ENCODE measurements around the gene SLC7A5. TPM values are rescaled to one million over a fixed set of nuclear protein-coding genes. Genes with fewer than 3 reads are reported as not detected.

The SLC7A5 gene
- total and polyA plus RNA-seq, 2 of the 13 experiments (the other 11 are each of a cell fraction or from before 2014, with no cell fraction given) = 79.6 to 155 TPM

DNA sequence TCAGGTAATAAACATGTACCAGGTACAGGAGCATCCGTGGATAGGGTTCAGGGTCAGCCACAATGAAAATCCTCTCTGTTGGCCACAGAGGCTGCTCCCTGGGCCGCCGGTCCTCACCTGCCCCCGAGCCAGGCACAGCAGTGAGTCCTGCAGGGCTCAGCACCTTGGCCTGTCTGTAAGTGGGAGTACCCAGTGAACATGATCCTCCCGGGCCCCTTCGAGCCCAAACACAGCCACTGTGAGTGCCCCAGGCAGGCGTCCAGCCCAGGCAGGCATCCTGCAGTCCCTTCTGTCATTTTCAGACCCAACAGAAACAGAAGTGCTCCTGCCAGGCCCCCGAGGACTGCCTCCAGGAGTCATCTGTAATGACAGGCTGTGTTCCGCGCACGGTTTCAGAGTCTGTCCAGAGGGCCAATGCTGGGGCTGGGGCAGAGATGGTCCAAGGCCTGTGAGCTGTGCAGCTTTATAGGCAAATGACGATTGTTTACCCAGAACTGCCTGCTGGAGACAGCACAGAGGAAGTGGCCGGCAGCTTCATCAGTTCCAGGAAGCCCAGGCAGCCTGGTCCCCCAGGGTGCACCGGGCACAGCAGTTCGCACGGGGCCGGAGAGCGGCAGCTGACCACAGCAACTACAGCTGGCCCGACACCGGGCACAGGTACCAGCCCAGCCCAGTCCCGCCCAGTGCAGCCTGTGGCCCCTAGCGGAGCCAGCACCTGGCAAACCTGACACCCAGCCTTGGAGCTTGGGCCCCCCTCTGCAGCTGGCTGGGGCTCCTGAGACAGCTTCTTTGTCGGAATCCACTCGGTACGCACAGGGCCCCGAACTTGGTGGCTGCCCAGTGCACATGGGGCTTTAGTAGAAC is 13.2 kb downstream of the SLC7A5 start (continued):
- TF ChIP-seq, protein P1, sequence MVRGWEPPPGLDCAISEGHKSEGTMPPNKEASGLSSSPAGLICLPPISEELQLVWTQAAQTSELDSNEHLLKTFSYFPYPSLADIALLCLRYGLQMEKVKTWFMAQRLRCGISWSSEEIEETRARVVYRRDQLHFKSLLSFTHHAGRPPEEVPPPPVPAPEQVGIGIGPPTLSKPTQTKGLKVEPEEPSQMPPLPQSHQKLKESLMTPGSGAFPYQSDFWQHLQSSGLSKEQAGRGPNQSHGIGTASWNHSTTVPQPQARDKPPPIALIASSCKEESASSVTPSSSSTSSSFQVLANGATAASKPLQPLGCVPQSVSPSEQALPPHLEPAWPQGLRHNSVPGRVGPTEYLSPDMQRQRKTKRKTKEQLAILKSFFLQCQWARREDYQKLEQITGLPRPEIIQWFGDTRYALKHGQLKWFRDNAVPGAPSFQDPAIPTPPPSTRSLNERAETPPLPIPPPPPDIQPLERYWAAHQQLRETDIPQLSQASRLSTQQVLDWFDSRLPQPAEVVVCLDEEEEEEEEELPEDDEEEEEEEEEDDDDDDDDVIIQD (CRISPR knock-in tag; IDR thresholded peaks at IDR 0.05; ENCODE audit: low read depth) = no peak
- TF ChIP-seq ZBTB38 (CRISPR knock-in tag; IDR thresholded peaks at IDR 0.05) = peak; percentile 99
- TF ChIP-seq, protein P2, sequence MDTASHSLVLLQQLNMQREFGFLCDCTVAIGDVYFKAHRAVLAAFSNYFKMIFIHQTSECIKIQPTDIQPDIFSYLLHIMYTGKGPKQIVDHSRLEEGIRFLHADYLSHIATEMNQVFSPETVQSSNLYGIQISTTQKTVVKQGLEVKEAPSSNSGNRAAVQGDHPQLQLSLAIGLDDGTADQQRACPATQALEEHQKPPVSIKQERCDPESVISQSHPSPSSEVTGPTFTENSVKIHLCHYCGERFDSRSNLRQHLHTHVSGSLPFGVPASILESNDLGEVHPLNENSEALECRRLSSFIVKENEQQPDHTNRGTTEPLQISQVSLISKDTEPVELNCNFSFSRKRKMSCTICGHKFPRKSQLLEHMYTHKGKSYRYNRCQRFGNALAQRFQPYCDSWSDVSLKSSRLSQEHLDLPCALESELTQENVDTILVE (CRISPR knock-in tag; IDR thresholded peaks at IDR 0.05) = no peak; the same call in 1 of the 2 replicates
- TF ChIP-seq SMAD3 (CRISPR knock-in tag; IDR thresholded peaks at IDR 0.05) = 0 out of 2 replicates have a peak, but pooled peaks have one; percentile 53
- no peak for TF ChIP-seq POLR2AphosphoS2 (IDR thresholded peaks at IDR 0.05; ENCODE audit: low read depth, low read length)
- TF ChIP-seq RFXAP (CRISPR knock-in tag; IDR thresholded peaks at IDR 0.05; ENCODE audit: borderline replicate concordance) = peak; percentile 28; the same call in 1 of the 2 replicates
- TF ChIP-seq ZNF142 (CRISPR knock-in tag; IDR thresholded peaks at IDR 0.05) = peak; percentile 66; the same call in 1 of the 2 replicates
- TF ChIP-seq, protein P3, sequence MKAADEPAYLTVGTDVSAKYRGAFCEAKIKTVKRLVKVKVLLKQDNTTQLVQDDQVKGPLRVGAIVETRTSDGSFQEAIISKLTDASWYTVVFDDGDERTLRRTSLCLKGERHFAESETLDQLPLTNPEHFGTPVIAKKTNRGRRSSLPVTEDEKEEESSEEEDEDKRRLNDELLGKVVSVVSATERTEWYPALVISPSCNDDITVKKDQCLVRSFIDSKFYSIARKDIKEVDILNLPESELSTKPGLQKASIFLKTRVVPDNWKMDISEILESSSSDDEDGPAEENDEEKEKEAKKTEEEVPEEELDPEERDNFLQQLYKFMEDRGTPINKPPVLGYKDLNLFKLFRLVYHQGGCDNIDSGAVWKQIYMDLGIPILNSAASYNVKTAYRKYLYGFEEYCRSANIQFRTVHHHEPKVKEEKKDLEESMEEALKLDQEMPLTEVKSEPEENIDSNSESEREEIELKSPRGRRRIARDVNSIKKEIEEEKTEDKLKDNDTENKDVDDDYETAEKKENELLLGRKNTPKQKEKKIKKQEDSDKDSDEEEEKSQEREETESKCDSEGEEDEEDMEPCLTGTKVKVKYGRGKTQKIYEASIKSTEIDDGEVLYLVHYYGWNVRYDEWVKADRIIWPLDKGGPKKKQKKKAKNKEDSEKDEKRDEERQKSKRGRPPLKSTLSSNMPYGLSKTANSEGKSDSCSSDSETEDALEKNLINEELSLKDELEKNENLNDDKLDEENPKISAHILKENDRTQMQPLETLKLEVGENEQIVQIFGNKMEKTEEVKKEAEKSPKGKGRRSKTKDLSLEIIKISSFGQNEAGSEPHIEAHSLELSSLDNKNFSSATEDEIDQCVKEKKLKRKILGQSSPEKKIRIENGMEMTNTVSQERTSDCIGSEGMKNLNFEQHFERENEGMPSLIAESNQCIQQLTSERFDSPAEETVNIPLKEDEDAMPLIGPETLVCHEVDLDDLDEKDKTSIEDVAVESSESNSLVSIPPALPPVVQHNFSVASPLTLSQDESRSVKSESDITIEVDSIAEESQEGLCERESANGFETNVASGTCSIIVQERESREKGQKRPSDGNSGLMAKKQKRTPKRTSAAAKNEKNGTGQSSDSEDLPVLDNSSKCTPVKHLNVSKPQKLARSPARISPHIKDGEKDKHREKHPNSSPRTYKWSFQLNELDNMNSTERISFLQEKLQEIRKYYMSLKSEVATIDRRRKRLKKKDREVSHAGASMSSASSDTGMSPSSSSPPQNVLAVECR (CRISPR knock-in tag; IDR thresholded peaks at IDR 0.05; ENCODE audit: borderline replicate concordance) = peak; percentile 80
- no peak for TF ChIP-seq ETS1 (CRISPR knock-in tag; IDR thresholded peaks at IDR 0.05)
- no peak for TF ChIP-seq CEBPB (IDR thresholded peaks at IDR 0.05; ENCODE audit: borderline replicate concordance, low read depth, low read length)
- peak; percentile 81 for TF ChIP-seq HOXA3 (CRISPR knock-in tag; IDR thresholded peaks at IDR 0.05)
- TF ChIP-seq FOXM1 (CRISPR knock-in tag; IDR thresholded peaks at IDR 0.05) = no peak
- TF ChIP-seq THAP8 (CRISPR knock-in tag; IDR thresholded peaks at IDR 0.05; ENCODE audit: borderline replicate concordance) = no peak
